Measurements from ENCODE around the gene MYOCOS. TPM values are rescaled to one million over a fixed set of nuclear protein-coding genes. Genes with fewer than 3 reads are reported as not detected.

MYOCOS gene
- total and polyA plus RNA-seq, 2 donors (not counting 3 experiments of a cell fraction or from before 2014, with no cell fraction given): not detected

DNA sequence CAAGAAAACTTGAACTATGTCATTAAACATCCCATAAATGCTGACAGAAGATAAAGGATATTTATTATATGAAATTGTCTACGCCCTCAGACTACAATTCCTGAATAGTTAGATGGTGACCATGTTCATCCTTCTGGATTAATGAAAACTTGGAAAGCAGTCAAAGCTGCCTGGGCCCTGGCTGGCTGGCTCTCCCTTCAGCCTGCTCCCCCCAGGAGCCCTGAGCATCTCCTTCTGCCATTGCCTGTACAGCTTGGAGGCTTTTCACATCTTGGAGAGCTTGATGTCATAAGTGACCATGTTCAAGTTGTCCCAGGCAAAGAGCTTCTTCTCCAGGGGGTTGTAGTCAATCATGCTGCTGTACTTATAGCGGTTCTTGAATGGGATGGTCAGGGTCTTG lies 13.6 kb downstream of the MYOCOS start:
- no peaks in the 10 kb centered on the region for H3K4me1 ChIP-seq (ENCODE audit: control insufficient read depth, extremely low read depth, insufficient read depth, low read length)
- dilution Hi-C loops (cut with MboI; ENCODE audit: extremely low pct_ligation_motif_present, low sequenced_read_pairs) (loop anchor here (25.0 kb wide), 1 partner anchor 352 kb away; no protein-coding TSS in a partner anchor), intact Hi-C loops (cut with micrococcal nuclease) (no loop called here)
- no peak overlapping the region for H3K27ac ChIP-seq (ENCODE audit: insufficient read depth, low read depth, low read length)
- H2AFZ ChIP-seq (ENCODE audit: low read depth, low read length): no peak overlapping the region
- TF ChIP-seq, protein P1, sequence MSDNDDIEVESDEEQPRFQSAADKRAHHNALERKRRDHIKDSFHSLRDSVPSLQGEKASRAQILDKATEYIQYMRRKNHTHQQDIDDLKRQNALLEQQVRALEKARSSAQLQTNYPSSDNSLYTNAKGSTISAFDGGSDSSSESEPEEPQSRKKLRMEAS (IDR thresholded peaks at IDR 0.05; ENCODE audit: insufficient read depth, insufficient read length): no peak
- TF ChIP-seq EZH2 (IDR thresholded peaks at IDR 0.05; ENCODE audit: borderline replicate concordance, low read depth, low read length, severe bottlenecking): no peak
- TF ChIP-seq MYC (IDR thresholded peaks at IDR 0.05; ENCODE audit: low read depth, low read length): no peak
- no peak for TF ChIP-seq JUN (IDR thresholded peaks at IDR 0.05; ENCODE audit: borderline replicate concordance, insufficient read depth, insufficient read length, low read depth)
- no peak for TF ChIP-seq GATA2 (IDR thresholded peaks at IDR 0.05; ENCODE audit: insufficient read depth, insufficient read length, low read depth, low read length)
- no peak for TF ChIP-seq POLR2AphosphoS5 (IDR thresholded peaks at IDR 0.05; ENCODE audit: insufficient read depth, low read depth, low read length)
- TF ChIP-seq POLR2A (IDR thresholded peaks at IDR 0.05; ENCODE audit: low read depth, low read length): no peak
- TF ChIP-seq CTCF (IDR thresholded peaks at IDR 0.05; ENCODE audit: extremely low read depth in 1 of 2, insufficient read depth in 1 of 2, low read depth in 1 of 2, low read length in 2 of 2): no peak
- no peak for TF ChIP-seq FOS (IDR thresholded peaks at IDR 0.05; ENCODE audit: borderline replicate concordance, insufficient read depth, low read length)
- no peak overlapping the region for H3K4me3 ChIP-seq (replicated peaks in 1 of 3; ENCODE audit: insufficient read depth in 1 of 3, low read depth in 1 of 3, low read length in 3 of 3)
- FAIRE-seq: no peak
- H3K79me2 ChIP-seq (ENCODE audit: control insufficient read depth, insufficient read depth, low read length): no peaks in the 10 kb centered on the region
- BruUV-seq (replicated peaks): no TSS peak
- no peaks in the 10 kb centered on the region for H3K27me3 ChIP-seq (ENCODE audit: control insufficient read depth in 2 of 2, insufficient read depth in 2 of 2, low read length in 2 of 2)
- DNase-seq (ENCODE audit: low read depth, low spot score): no peak
- no peaks in the 10 kb centered on the region for H3K36me3 ChIP-seq (ENCODE audit: control insufficient read depth in 2 of 2, extremely low read depth in 1 of 2, insufficient read depth in 2 of 2, low read length in 2 of 2)
- no peak overlapping the region for H3K4me2 ChIP-seq (ENCODE audit: insufficient read depth, low read length)
- no peaks in the 10 kb centered on the region for H3K9me3 ChIP-seq (replicated peaks; ENCODE audit: control insufficient read depth, insufficient read depth, low read length)
- CTCF ChIA-PET: interaction anchor here (1.2 to 5.1 kb wide), 3 partner anchors 9 to 348 kb away, joined by 5 to 39 read pairs (median 6); no protein-coding TSS in a partner anchor
- H4K20me1 ChIP-seq (replicated peaks; ENCODE audit: control insufficient read depth, extremely low read depth, insufficient read depth, low read length): no peaks in the 10 kb centered on the region
- H3K9me1 ChIP-seq (replicated peaks; ENCODE audit: control insufficient read depth, extremely low read depth, insufficient read depth, low read length): no peaks in the 10 kb centered on the region
- POLR2A ChIA-PET: no interaction called here
- H3K9ac ChIP-seq (replicated peaks; ENCODE audit: extremely low read depth, insufficient read depth, low read length): no peak overlapping the region
